Measurements from ENCODE around the gene LTBP2. TPM values are rescaled to one million over a fixed set of nuclear protein-coding genes. Genes with fewer than 3 reads are reported as not detected.

LTBP2 gene
- total RNA-seq, 1 experiment from 2014 or later, result 1.5 TPM

DNA sequence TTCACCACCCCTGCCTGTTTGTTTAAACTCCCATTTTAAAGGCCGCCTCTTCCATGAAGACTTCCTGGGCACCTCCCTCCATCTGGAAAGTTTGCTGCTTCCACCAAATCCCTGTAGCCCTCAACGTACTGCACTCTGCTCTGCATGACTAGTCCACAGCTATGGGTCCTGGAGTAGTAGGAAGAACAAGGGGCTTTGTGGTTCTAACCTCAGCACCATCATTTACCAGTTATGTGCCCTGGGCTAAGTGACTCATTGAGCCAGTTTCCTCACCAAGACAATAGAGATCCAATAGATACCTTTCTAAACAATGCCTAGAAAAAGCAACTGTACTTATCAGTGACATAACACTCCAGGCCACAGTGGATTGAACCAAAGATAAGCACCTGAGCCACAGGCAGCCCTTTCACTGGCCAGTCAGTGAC is 8.5 kb upstream of the LTBP2 start:
- TF ChIP-seq, protein P1, sequence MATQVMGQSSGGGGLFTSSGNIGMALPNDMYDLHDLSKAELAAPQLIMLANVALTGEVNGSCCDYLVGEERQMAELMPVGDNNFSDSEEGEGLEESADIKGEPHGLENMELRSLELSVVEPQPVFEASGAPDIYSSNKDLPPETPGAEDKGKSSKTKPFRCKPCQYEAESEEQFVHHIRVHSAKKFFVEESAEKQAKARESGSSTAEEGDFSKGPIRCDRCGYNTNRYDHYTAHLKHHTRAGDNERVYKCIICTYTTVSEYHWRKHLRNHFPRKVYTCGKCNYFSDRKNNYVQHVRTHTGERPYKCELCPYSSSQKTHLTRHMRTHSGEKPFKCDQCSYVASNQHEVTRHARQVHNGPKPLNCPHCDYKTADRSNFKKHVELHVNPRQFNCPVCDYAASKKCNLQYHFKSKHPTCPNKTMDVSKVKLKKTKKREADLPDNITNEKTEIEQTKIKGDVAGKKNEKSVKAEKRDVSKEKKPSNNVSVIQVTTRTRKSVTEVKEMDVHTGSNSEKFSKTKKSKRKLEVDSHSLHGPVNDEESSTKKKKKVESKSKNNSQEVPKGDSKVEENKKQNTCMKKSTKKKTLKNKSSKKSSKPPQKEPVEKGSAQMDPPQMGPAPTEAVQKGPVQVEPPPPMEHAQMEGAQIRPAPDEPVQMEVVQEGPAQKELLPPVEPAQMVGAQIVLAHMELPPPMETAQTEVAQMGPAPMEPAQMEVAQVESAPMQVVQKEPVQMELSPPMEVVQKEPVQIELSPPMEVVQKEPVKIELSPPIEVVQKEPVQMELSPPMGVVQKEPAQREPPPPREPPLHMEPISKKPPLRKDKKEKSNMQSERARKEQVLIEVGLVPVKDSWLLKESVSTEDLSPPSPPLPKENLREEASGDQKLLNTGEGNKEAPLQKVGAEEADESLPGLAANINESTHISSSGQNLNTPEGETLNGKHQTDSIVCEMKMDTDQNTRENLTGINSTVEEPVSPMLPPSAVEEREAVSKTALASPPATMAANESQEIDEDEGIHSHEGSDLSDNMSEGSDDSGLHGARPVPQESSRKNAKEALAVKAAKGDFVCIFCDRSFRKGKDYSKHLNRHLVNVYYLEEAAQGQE (IDR thresholded peaks at IDR 0.05; ENCODE audit: low read depth), result no peak
- TF ChIP-seq JUND (IDR thresholded peaks at IDR 0.05) (no peak), CBX3 (IDR thresholded peaks at IDR 0.05; ENCODE audit: low read depth) (no peak), YY1 (IDR thresholded peaks at IDR 0.05; ENCODE audit: extremely low read depth, insufficient replicate concordance, low read depth, low read length) (no peak)
- no TSS peak for BruUV-seq (replicated peaks)
- Histone ChIP-seq H3K27me3 (ENCODE audit: insufficient read depth, low read length) (0 out of 2 replicates have a peak, but pooled peaks cover 6% of the 10 kb centered on the region), H4K20me1 (ENCODE audit: insufficient read depth) (no peaks in the 10 kb centered on the region), H3K4me3 (replicated peaks in 1 of 2; ENCODE audit: low read depth in 1 of 2, low read length in 2 of 2) (no peak overlapping the region), H2AFZ (ENCODE audit: low read depth, low read length, poor library complexity, severe bottlenecking) (no peak overlapping the region), H3K9ac (ENCODE audit: low read length) (no peak overlapping the region), H3K79me2 (ENCODE audit: insufficient read depth, low read length) (no peaks in the 10 kb centered on the region), H3K9me3 (ENCODE audit: control insufficient read depth in 1 of 2, insufficient read depth in 1 of 2, low read depth in 1 of 2, low read length in 2 of 2) (no peaks in the 10 kb centered on the region), H3K4me2 (ENCODE audit: low read length) (peak overlapping the region; percentile 78), H3K27ac (ENCODE audit: low read depth, low read length) (peak overlapping the region; percentile 70), H3K9me2 (ENCODE audit: insufficient read depth) (no peaks in the 10 kb centered on the region), H3K4me1 (ENCODE audit: control insufficient read depth in 1 of 2, insufficient read depth in 2 of 2, low read length in 2 of 2) (peaks cover 55 to 68% of the 10 kb centered on the region in 2 experiments), H3K36me3 (ENCODE audit: control insufficient read depth in 1 of 2, insufficient read depth in 2 of 2, low read length in 2 of 2) (no peaks in the 10 kb centered on the region)
- peak; percentile 90 for DNase-seq (ENCODE audit: low read depth, low spot score)
- RAD21 ChIA-PET (ENCODE audit: low non-redundant PET in 1 of 2, low total read pairs in 2 of 2, uncharacterized antibody in 2 of 2, unreplicated experiment in 2 of 2), result no interaction called here
- POLR2A ChIA-PET, result no interaction called here
- CTCF ChIA-PET, result interaction anchor here (1.0 to 2.7 kb wide), 2 partner anchors 8 to 11 kb away, joined by 3 to 31 read pairs; no protein-coding TSS in a partner anchor
- ATAC-seq, result peak; percentile 70
- intact Hi-C loops (cut with micrococcal nuclease), result no loop called here

DNA sequence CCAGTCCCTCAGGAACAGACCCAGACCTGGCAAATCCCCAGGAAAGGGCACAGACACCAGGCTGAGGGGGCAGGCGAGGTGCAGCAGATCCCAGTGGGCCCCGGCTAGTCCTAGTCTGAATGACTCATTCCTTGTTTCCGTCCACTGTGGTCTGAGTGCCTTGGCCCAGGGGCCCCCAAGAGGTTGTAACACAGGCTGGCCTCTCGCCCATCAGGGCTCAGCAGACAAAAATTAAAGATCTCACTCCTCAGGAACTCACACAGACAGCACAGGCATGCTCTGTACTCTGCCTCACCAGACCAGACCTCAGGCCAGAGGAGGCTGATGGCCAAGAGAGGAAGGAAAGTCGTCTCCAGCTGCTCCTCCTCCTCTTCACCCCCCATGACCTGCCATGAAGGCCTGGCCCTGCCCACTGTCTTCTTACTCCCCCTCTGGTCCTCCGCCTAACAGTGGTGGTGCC is 7.7 kb upstream of the LTBP2 start:
- RAD21 ChIA-PET (ENCODE audit: low non-redundant PET in 1 of 2, low total read pairs in 2 of 2, uncharacterized antibody in 2 of 2, unreplicated experiment in 2 of 2), result no interaction called here
- Histone ChIP-seq H3K4me2 (ENCODE audit: low read length) (peak overlapping the region; percentile 78), H3K4me1 (ENCODE audit: control insufficient read depth in 1 of 2, insufficient read depth in 2 of 2, low read length in 2 of 2) (peaks cover 55 to 75% of the 10 kb centered on the region in 2 experiments), H3K36me3 (ENCODE audit: control insufficient read depth in 1 of 2, insufficient read depth in 2 of 2, low read length in 2 of 2) (no peaks in the 10 kb centered on the region), H3K79me2 (ENCODE audit: insufficient read depth, low read length) (no peaks in the 10 kb centered on the region), H3K27ac (ENCODE audit: low read depth, low read length) (peak overlapping the region; percentile 70), H4K20me1 (ENCODE audit: insufficient read depth) (no peaks in the 10 kb centered on the region), H3K9ac (ENCODE audit: low read length) (peak overlapping the region; percentile 40), H3K9me3 (ENCODE audit: control insufficient read depth in 1 of 2, insufficient read depth in 1 of 2, low read depth in 1 of 2, low read length in 2 of 2) (no peaks in the 10 kb centered on the region), H3K9me2 (ENCODE audit: insufficient read depth) (no peaks in the 10 kb centered on the region), H2AFZ (ENCODE audit: low read depth, low read length, poor library complexity, severe bottlenecking) (peak overlapping the region; percentile 19), H3K4me3 (replicated peaks in 1 of 2; ENCODE audit: low read depth in 1 of 2, low read length in 2 of 2) (peak overlapping the region in 1 of 2 experiments; percentile 7; a peak in 2 of 4 replicates), H3K27me3 (ENCODE audit: insufficient read depth, low read length) (0 out of 2 replicates have a peak, but pooled peaks cover 6% of the 10 kb centered on the region)
- no TSS peak for BruUV-seq (replicated peaks)
- TF ChIP-seq EGR1 (IDR thresholded peaks at IDR 0.05; ENCODE audit: low read depth) (no peak), POLR2AphosphoS5 (IDR thresholded peaks at IDR 0.05; ENCODE audit: low read depth, low read length) (peak; percentile 41; the same call in 1 of the 2 replicates)
- DNase-seq (ENCODE audit: low read depth, low spot score) (no peak), ATAC-seq (peak; percentile 47)
- CTCF ChIA-PET, result interaction anchor here (2.7 kb wide), 1 partner anchor 11 kb away, joined by 31 read pairs; no protein-coding TSS in a partner anchor
- intact Hi-C loops (cut with micrococcal nuclease), result loop anchor here (5.0 kb wide), 1 partner anchor 93 kb away; the partner anchor contains the start of genes AREL1 and FCF1
- POLR2A ChIA-PET, result no interaction called here
